Transverse colon (tissue), 3 donors: ENCODE measurements around the gene CACNA2D2.

Experiments used
- CTCF ChIP-seq, 5 experiments: fragments of 200-600 bp in 3 of 5; fragments of 450-650 bp in 2 of 5; sonication (generic) in 3 of 5; IDR thresholded peaks; 1 replicate in 2 of 5; 2 replicates in 3 of 5; pipeline ENCODE4 v1.5.1; 2016 to 2017; ENCODE audit warnings: antibody characterized with exemption in 5 of 5, inconsistent platforms in 3 of 5, mild to moderate bottlenecking in 2 of 5, moderate library complexity in 1 of 5
- POLR2A ChIP-seq: fragments of 450-650 bp; IDR thresholded peaks from one replicate; pipeline ENCODE4 v1.6.1; 2016; ENCODE audit warnings: antibody characterized with exemption, mild to moderate bottlenecking, moderate library complexity

GRCh38 chr3:50475348-50475747 lies 28.1 kb downstream of the CACNA2D2 start:
- TF ChIP-seq CTCF (IDR thresholded peaks at IDR 0.05) (no peak), POLR2A (no peak)
